Esophagus muscularis mucosa (tissue), 4 donors: ENCODE results near the gene FUT8. TPM values are rescaled to one million over a fixed set of nuclear protein-coding genes. Genes with fewer than 3 reads are reported as not detected.

Source experiments
- DNase-seq: peaks from one replicate; pipeline ENCODE4 v3.0.0-alpha.2; 2017; ENCODE audit errors: extremely low spot score
- H3K27ac ChIP-seq, 4 donors: fragments of 200-600 bp; sonication (generic); replicated peaks in 1 of 4; 1 replicate in 3 of 4; 2 replicates in 1 of 4; pipeline ENCODE4 v1.5.1; 2016 to 2019; ENCODE audit warnings: mild to moderate bottlenecking in 1 of 4
- H3K27me3 ChIP-seq, 4 donors: fragments of 200-600 bp; sonication (generic); one replicate each; pipeline versions ENCODE4 v1.5.1 to v1.6.0; 2016 to 2019
- H3K36me3 ChIP-seq, 4 donors: fragments of 200-600 bp; sonication (generic); one replicate each; pipeline ENCODE4 v1.5.1; 2016 to 2019
- H3K4me1 ChIP-seq, 4 donors: fragments of 200-600 bp; sonication (generic); one replicate each; pipeline ENCODE4 v1.5.1; 2016 to 2019
- H3K4me3 ChIP-seq, 4 donors: fragments of 200-600 bp; sonication (generic); 1 replicate in 2 of 4; 2 replicates in 2 of 4; pipeline ENCODE4 v1.5.1; 2016 to 2019; ENCODE audit warnings: mild to moderate bottlenecking in 4 of 4, moderate library complexity in 1 of 4
- H3K9me3 ChIP-seq, 4 donors: fragments of 200-600 bp; sonication (generic); 1 replicate in 3 of 4; 2 replicates in 1 of 4; pipeline ENCODE4 v1.5.1; 2016 to 2019
- EP300 ChIP-seq: sonication (generic); formaldehyde crosslinking; IDR thresholded peaks from one replicate; pipeline ENCODE4 v1.6.1; 2017; ENCODE audit warnings: antibody characterized with exemption
- POLR2A ChIP-seq: fragments of 450-650 bp; IDR thresholded peaks from one replicate; pipeline ENCODE4 v1.6.1; 2017; ENCODE audit warnings: antibody characterized with exemption, moderate library complexity, mild to moderate bottlenecking, low read depth
- POLR2AphosphoS5 ChIP-seq, 2 donors: sonication (generic); formaldehyde crosslinking; IDR thresholded peaks; one replicate each; pipeline ENCODE4 v1.6.1; 2017; ENCODE audit warnings: antibody characterized with exemption in 2 of 2
- WGBS: methylation state at CpG from one replicate; pipeline ENCODE4 v1.1.5; 2018; 5-methylcytosine and 5-hydroxymethylcytosine counted together
- intact Hi-C: fragments of 100-400 bp; cut with DNase I; formaldehyde crosslinking; loops from one replicate; pipeline ENCODE4 v1.15.1; 2023
- small RNA-seq, 3 donors: library from RNA; depleted of rRNA; stranded (forward); fragments of <200 nt; gene quantifications; one replicate each; pipeline ENCODE3, GENCODE V24; 2016
- total RNA-seq, 4 donors: library from RNA; depleted of rRNA; stranded (reverse); fragments of >200 nt; gene quantifications; one replicate each; pipeline versions ENCODE4 v1.1.0 to v1.2.1, GENCODE V29; 2016
- TF ChIP-seq, protein P1 (sequence below), 3 experiments: fragments of 200-600 bp in 2 of 3; fragments of 450-650 bp in 1 of 3; sonication (generic) in 2 of 3; IDR thresholded peaks; one replicate each; pipeline ENCODE4 v1.5.1; 2017 to 2019; ENCODE audit warnings: antibody characterized with exemption in 3 of 3, mild to moderate bottlenecking in 2 of 3, moderate library complexity in 1 of 3

FUT8 gene
- total RNA-seq, 4 donors from 2014 or later: 12.8 to 22.2 (median 20.1) TPM

DNA sequence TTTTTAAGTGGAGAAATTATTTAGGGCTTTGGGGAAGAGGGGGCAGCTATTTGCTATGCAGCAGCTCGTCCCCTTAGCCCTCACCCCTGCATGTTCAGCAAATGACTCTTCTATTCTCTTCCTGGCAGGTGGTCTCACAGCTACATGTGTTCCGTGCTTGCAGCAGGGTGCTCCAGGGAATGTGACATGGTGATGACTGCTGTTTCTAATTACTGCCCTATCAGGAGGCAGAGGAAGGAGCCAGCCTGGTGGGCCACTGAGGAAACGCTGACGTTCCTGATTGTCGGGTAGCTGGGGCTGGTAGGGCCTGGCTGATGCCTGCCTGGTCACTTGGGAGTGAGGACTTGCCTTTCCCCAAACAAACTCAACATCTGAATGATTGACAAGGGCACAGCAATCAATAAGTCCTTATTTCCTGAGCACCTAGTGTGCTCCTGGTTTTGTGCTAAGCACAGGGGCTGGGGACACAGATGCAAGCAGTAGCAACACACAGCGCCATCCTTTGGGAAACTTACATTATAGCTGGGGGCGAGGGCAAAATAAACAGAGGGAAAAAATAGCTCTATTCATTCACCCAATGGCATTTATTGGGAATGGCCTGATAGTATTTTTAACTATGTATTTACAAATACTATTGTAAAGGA, 377.8 kb downstream of the FUT8 start:
- intact Hi-C loops: no loop called here
- H3K4me1 ChIP-seq: no peaks in the 10 kb centered on the region
- H3K4me3 ChIP-seq: no peak overlapping the region
- TF ChIP-seq, protein P1, sequence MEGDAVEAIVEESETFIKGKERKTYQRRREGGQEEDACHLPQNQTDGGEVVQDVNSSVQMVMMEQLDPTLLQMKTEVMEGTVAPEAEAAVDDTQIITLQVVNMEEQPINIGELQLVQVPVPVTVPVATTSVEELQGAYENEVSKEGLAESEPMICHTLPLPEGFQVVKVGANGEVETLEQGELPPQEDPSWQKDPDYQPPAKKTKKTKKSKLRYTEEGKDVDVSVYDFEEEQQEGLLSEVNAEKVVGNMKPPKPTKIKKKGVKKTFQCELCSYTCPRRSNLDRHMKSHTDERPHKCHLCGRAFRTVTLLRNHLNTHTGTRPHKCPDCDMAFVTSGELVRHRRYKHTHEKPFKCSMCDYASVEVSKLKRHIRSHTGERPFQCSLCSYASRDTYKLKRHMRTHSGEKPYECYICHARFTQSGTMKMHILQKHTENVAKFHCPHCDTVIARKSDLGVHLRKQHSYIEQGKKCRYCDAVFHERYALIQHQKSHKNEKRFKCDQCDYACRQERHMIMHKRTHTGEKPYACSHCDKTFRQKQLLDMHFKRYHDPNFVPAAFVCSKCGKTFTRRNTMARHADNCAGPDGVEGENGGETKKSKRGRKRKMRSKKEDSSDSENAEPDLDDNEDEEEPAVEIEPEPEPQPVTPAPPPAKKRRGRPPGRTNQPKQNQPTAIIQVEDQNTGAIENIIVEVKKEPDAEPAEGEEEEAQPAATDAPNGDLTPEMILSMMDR (IDR thresholded peaks at IDR 0.05): no peak
- TF ChIP-seq EP300 (no peak), POLR2AphosphoS5 (IDR thresholded peaks at IDR 0.05) (no peak), POLR2A (no peak)
- DNase-seq: no peak
- no peaks in the 10 kb centered on the region for H3K36me3 ChIP-seq
- WGBS: 58% methylated on average over 4 of the region's 7 CpGs
- H3K27ac ChIP-seq: no peak overlapping the region
- no peaks in the 10 kb centered on the region for H3K9me3 ChIP-seq
- H3K27me3 ChIP-seq: peaks cover 0 to 11% (median 0%) of the 10 kb centered on the region in 4 donors

DNA sequence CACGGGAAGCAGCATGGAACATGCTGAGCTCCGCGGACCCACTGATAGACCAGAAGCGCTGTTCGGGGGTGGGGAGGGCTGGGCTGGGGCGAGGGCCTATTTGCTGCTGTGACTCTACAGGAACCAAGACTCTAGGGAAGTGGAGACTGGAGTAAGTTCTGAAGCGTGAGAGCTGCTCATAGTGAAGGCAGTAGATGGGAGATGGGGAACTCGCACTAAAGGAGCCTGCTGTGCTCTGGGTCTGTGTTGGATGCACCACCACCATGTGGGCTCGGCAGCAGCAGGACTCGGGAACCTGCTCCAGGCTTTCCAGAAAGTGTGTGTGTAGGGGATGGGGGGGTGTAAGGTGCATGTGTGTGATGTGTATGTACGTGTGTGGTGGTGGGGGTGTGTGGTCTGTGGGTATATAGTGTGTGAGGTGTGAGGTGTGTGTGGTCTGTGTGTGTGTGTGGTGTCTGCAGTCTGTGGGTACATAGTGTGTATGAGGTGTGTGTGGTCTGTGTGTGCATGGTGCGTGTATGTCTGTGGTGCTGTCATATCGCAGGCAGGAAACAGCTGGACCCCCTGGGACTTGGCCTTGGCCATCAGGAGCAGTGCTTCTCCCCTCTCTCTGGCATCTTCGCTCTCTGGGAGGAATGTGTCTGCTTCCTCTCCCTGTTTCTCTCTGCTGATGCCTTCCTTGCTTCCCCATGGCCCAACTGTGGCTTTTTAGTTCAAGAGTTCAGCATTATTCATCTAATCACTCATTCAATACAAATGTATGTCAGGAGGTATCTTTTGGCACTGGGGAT, 378.9 kb downstream of the FUT8 start:
- WGBS: 44% methylated on average over 14 of the region's 14 CpGs
- H3K36me3 ChIP-seq: no peaks in the 10 kb centered on the region
- H3K27ac ChIP-seq: no peak overlapping the region
- peaks cover 0 to 11% (median 0%) of the 10 kb centered on the region in 4 donors for H3K27me3 ChIP-seq
- no peaks in the 10 kb centered on the region for H3K4me1 ChIP-seq
- DNase-seq: no peak
- intact Hi-C loops: no loop called here
- H3K4me3 ChIP-seq: no peak overlapping the region
- TF ChIP-seq POLR2AphosphoS5 (IDR thresholded peaks at IDR 0.05) (no peak), POLR2A (no peak), EP300 (no peak)
- TF ChIP-seq, protein P1 (IDR thresholded peaks at IDR 0.05): no peak
- no peaks in the 10 kb centered on the region for H3K9me3 ChIP-seq

DNA sequence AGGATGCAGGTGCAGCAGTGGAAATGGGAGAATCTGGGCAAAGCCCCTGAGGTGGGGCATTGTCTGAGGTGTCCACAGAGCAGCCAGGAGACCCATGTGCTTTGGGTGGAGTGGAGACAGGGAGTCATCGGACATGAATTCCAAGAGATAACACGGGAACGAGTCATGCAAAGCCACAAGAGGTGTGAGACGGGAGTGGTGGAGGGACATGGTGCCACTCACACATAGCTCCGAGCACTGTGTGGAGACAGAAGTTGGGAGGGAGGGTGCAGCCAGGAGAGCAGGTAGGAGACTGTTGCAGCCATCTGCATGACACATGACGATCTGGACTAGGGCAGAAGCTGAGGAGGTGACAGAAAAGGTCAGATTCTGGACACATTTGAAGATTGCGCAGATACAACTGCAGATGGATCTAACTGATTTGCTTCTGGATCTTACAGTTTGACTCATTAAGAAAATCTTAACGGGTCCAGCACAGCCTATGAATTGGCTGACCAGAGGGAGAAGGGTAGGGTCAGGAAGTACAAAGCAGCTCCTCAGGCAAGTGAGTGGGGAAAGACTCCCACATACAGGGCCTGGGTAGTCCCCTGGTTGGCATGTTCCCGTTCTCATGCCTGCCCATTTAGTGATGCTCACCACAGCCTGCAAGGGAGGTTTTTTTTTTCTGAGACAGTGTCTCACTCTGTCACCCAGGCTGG, 379.8 kb downstream of the FUT8 start:
- intact Hi-C loops: no loop called here
- no peaks in the 10 kb centered on the region for H3K9me3 ChIP-seq
- TF ChIP-seq POLR2AphosphoS5 (IDR thresholded peaks at IDR 0.05) (no peak), EP300 (no peak), POLR2A (no peak)
- TF ChIP-seq, protein P1 (IDR thresholded peaks at IDR 0.05): no peak
- peaks cover 0 to 11% (median 0%) of the 10 kb centered on the region in 4 donors for H3K27me3 ChIP-seq
- H3K4me3 ChIP-seq: no peak overlapping the region
- DNase-seq: no peak
- H3K4me1 ChIP-seq: no peaks in the 10 kb centered on the region
- WGBS: 76% methylated on average over 9 of the region's 9 CpGs
- no peaks in the 10 kb centered on the region for H3K36me3 ChIP-seq
- H3K27ac ChIP-seq: no peak overlapping the region

Small RNA genes within 50 kb of the gene (small RNA-seq; reads per million reads assigned to genes)
- gene MIR625: 0 reads per million in 3 donors
